Measurements from ENCODE around the gene SHE. TPM values are rescaled to one million over a fixed set of nuclear protein-coding genes. Genes with fewer than 3 reads are reported as not detected.

Gene SHE
- total and polyA plus RNA-seq, 2 of the 8 experiments (the other 6 are each of a cell fraction or from before 2014, with no cell fraction given): 0.44 to 0.45 TPM

DNA sequence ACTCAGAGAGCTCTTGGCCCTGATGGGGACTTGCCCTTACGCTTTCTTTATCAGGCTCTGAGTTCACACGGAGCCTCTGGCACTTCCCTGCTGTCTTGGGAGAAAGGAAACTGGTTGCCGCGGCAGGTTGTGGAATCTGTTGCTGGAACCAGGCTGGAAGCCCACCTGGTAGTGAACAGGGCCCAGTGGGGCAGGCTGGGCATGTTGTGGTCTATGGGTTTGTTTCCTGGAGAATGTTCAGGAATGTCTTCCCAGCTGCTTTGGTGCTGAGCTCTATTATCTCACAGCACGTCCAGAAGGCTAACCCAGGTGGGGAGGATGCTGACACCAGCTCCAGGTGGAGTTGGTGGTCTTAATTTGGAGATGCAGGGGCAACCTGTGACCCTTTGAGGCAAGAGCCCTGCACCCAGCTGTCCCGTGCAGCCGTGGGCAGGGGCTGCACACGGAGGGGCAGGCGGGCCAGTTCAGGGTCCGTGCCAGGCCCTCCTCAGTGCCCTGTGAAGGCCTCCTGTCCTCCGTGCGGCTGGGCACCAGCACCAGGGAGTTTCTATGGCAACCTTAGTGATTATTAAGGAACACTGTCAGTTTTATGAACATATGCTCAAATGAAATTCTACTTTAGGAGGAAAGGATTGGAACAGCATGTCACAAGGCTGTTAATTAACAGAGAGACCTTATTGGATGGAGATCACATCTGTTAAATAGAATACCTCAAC is 33.5 kb downstream of the SHE start:
- no peaks in the 10 kb centered on the region for H3K9me3 ChIP-seq (ENCODE audit: insufficient read depth in 2 of 2, low read depth in 1 of 2, low read length in 1 of 2)
- no peak overlapping the region for H2AFZ ChIP-seq (ENCODE audit: low read length)
- no peaks in the 10 kb centered on the region for H3K79me2 ChIP-seq (ENCODE audit: control insufficient read depth in 1 of 2, insufficient read depth in 2 of 2, low read length in 2 of 2)
- no peak overlapping the region for H3K23ac ChIP-seq (ENCODE audit: insufficient read length)
- TF ChIP-seq HDAC6 (IDR thresholded peaks at IDR 0.05; ENCODE audit: low read depth, low read length) (no peak), EGR1 (IDR thresholded peaks at IDR 0.05; ENCODE audit: borderline replicate concordance, low read depth, low read length) (no peak)
- CTCF ChIA-PET (ENCODE audit: partially characterized antibody): interaction anchor here (0.8 to 4.8 kb wide), 7 partner anchors 12 to 139 kb away, joined by 3 to 30 read pairs (median 4); no protein-coding TSS in a partner anchor
- no peak overlapping the region for H3K4me3 ChIP-seq (ENCODE audit: extremely low read depth in 1 of 4, insufficient read depth in 2 of 4, low read depth in 3 of 4, low read length in 4 of 4)
- H3K27ac ChIP-seq (ENCODE audit: low read depth, low read length): no peak overlapping the region
- no peak overlapping the region for H4K91ac ChIP-seq (replicated peaks; ENCODE audit: insufficient read length, low read length)
- no peak overlapping the region for H3K4me2 ChIP-seq (ENCODE audit: insufficient read depth in 1 of 2, low read depth in 2 of 2, low read length in 2 of 2)
- POLR2A ChIA-PET (ENCODE audit: partially characterized antibody): interaction anchor here (0.9 to 1.1 kb wide), 3 partner anchors 45 to 140 kb away, joined by 3 read pairs; no protein-coding TSS in a partner anchor
- no peak overlapping the region for H4K5ac ChIP-seq (ENCODE audit: insufficient read length, low read depth, low read length)
- H3K79me1 ChIP-seq (ENCODE audit: low read depth, low read length): no peaks in the 10 kb centered on the region
- no peaks in the 10 kb centered on the region for H3K23me2 ChIP-seq (ENCODE audit: low read depth, low read length)
- no peak overlapping the region for H4K8ac ChIP-seq (ENCODE audit: extremely low read depth, insufficient read depth, low read length)
- no peak overlapping the region for H2BK120ac ChIP-seq (replicated peaks; ENCODE audit: low read depth, low read length)
- H3K36me3 ChIP-seq (ENCODE audit: control insufficient read depth in 2 of 4, insufficient read depth in 4 of 4, low read length in 3 of 4): no peaks in the 10 kb centered on the region
- no peaks in the 10 kb centered on the region for H3K27me3 ChIP-seq (replicated peaks in 1 of 4; ENCODE audit: control insufficient read depth in 3 of 4, extremely low read depth in 1 of 4, insufficient read depth in 3 of 4, low read length in 3 of 4)
- peak overlapping the region; percentile 27; the same call in 1 of the 2 replicates for H2BK12ac ChIP-seq (ENCODE audit: low read depth, low read length)
- no peak overlapping the region for H3K56ac ChIP-seq (replicated peaks; ENCODE audit: insufficient read length, low read depth, low read length)
- no peak for FAIRE-seq
- DNase-seq (ENCODE audit: low read depth in 1 of 2, low spot score in 2 of 2): no peak
- no peak overlapping the region for H3K14ac ChIP-seq (ENCODE audit: insufficient read length)
- H4K20me1 ChIP-seq (replicated peaks in 1 of 2; ENCODE audit: control insufficient read depth in 1 of 2, insufficient read depth in 2 of 2, low read length in 2 of 2): no peaks in the 10 kb centered on the region
- no peak overlapping the region for H3K18ac ChIP-seq (ENCODE audit: extremely low read depth, low read length)
- no peak overlapping the region for H2BK15ac ChIP-seq (ENCODE audit: low read length)
- 84% methylated on average over 12 of the region's 12 CpGs; no CpG with 5 or more reads in 1 of the 2 experiments for WGBS, 2 experiments (ENCODE audit: extremely low coverage in 1 of 2, insufficient coverage in 1 of 2, insufficient read length in 1 of 2, insufficient replicate concordance in 2 of 2, low coverage in 1 of 2, low lambda C conversion rate in 2 of 2, missing lambda C conversion rate in 1 of 2)
- no peak overlapping the region for H2AK5ac ChIP-seq (ENCODE audit: low read depth, low read length)
- no peak overlapping the region for H3K9ac ChIP-seq (replicated peaks in 1 of 4; ENCODE audit: extremely low read depth in 1 of 4, low read depth in 3 of 4, low read length in 3 of 4)
- H2BK20ac ChIP-seq (ENCODE audit: low read length): no peak overlapping the region; the same call in 1 of the 2 replicates
- peaks cover 0 to 4% (median 1%) of the 10 kb centered on the region in 4 experiments; a peak in 4 of 7 replicates for H3K4me1 ChIP-seq (replicated peaks in 1 of 4; ENCODE audit: control insufficient read depth in 3 of 4, insufficient read depth in 4 of 4, low read length in 3 of 4)
- H2BK5ac ChIP-seq (ENCODE audit: low read depth, low read length): no peak overlapping the region
- no peak overlapping the region for H3K4ac ChIP-seq (replicated peaks; ENCODE audit: insufficient read length, low read depth, low read length)

All from H1 (cell line).